ENCODE measurements around the gene FUS. TPM values are rescaled to one million over a fixed set of nuclear protein-coding genes. Genes with fewer than 3 reads are reported as not detected.
A peak's percentile ranks its signal among the peaks of the same experiment; 100 is the strongest.

Gene FUS
- total RNA-seq, 1 donor from 2014 or later = 752 TPM

DNA sequence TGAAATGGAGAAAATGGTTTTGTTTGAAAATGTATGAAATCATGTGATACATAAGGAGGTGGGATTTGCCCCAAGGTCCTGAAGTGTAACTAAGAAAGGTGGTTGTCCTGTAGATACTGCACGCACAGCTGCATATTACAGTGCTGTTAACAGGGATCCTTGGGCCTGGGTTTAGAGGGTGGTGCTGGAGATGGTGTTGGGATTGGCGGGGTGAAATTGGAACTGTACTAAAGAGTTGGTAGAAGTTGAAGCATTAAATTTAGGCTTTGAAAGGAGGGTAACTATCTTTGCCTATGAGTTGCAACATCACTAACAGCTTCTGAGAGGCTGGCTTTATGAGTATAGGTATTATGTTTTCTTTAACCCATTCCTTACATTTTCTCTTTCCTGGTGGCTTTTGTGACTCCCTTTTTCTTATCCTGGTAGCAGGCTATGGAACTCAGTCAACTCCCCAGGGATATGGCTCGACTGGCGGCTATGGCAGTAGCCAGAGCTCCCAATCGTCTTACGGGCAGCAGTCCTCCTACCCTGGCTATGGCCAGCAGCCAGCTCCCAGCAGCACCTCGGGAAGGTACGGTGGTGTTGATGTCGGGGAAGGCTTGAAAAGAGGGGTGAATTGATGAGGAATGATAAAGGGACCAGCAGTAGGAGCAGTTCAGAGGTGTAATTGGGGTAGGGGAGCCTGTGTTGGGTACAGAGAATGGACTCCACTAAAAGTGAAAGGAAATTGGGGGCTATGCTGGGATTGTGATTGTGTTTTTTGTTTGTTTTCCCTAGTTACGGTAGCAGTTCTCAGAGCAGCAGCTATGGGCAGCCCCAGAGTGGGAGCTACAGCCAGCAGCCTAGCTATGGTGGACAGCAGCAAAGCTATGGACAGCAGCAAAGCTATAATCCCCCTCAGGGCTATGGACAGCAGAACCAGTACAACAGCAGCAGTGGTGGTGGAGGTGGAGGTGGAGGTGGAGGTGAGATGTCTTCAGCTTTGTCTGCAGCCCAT is 3.8 kb downstream of the FUS start:
- peaks cover 81% of the 10 kb centered on the region for H3K36me3 Mint-ChIP-seq (ENCODE audit: low read depth)
- ChIA-PET CTCF (no interaction called here), POLR2A (interaction anchor here (0.6 to 2.9 kb wide), 7 partner anchors 9 to 259 kb away, joined by 3 to 13 read pairs (median 5); partner anchors contain the start of gene ZNF843)
- peaks cover 51% of the 10 kb centered on the region for H3K4me1 Mint-ChIP-seq
- intact Hi-C loops (cut with micrococcal nuclease) = no loop called here
- H3K9me3 Mint-ChIP-seq = no peaks in the 10 kb centered on the region
- H3K27me3 Mint-ChIP-seq = no peaks in the 10 kb centered on the region
- peak overlapping the region; percentile 17 for H3K4me3 Mint-ChIP-seq
- DNase-seq = no peak
- ATAC-seq (ENCODE audit: low read depth) = no peak
- peak overlapping the region; percentile 53 for H3K27ac Mint-ChIP-seq
- no peak for TF ChIP-seq CTCF (IDR thresholded peaks at IDR 0.05)

DNA sequence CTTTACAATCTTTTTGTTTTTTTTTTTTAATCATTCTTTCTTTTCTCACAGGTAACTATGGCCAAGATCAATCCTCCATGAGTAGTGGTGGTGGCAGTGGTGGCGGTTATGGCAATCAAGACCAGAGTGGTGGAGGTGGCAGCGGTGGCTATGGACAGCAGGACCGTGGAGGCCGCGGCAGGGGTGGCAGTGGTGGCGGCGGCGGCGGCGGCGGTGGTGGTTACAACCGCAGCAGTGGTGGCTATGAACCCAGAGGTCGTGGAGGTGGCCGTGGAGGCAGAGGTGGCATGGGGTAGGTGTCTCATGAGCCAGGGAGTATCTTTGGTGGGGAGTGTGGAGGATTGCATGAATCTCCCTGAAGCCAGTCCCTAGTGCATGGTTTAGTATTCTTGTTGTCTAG is 4.9 kb downstream of the FUS start:
- DNase-seq = no peak
- ATAC-seq (ENCODE audit: low read depth) = no peak
- Mint-ChIP-seq H3K4me1 (peaks cover 47% of the 10 kb centered on the region), H3K9me3 (no peaks in the 10 kb centered on the region), H3K4me3 (no peak overlapping the region), H3K36me3 (ENCODE audit: low read depth) (peaks cover 91% of the 10 kb centered on the region), H3K27me3 (no peaks in the 10 kb centered on the region), H3K27ac (peak overlapping the region; percentile 46)
- no peak for TF ChIP-seq CTCF (IDR thresholded peaks at IDR 0.05)
- intact Hi-C loops (cut with micrococcal nuclease) = no loop called here
- CTCF ChIA-PET = no interaction called here
- POLR2A ChIA-PET = interaction anchor here (0.6 to 2.9 kb wide), 3 partner anchors 8 to 60 kb away, joined by 3 to 13 read pairs (median 4); no protein-coding TSS in a partner anchor

GRCh38 chr16:31185339-31185738 is 5.4 kb downstream of the FUS start:
- no peaks in the 10 kb centered on the region for H3K27me3 Mint-ChIP-seq
- POLR2A ChIA-PET = interaction anchor here (0.8 kb wide), 1 partner anchor 13 kb away, joined by 3 read pairs; no protein-coding TSS in a partner anchor
- no peak for TF ChIP-seq CTCF (IDR thresholded peaks at IDR 0.05)
- H3K4me3 Mint-ChIP-seq = no peak overlapping the region
- H3K27ac Mint-ChIP-seq = peak overlapping the region; percentile 33
- no peaks in the 10 kb centered on the region for H3K9me3 Mint-ChIP-seq
- ATAC-seq (ENCODE audit: low read depth) (no peak), DNase-seq (no peak)
- H3K36me3 Mint-ChIP-seq (ENCODE audit: low read depth) = peaks cover 93% of the 10 kb centered on the region
- peaks cover 51% of the 10 kb centered on the region for H3K4me1 Mint-ChIP-seq
- intact Hi-C loops (cut with micrococcal nuclease) = no loop called here
- CTCF ChIA-PET = no interaction called here

GRCh38 chr16:31186176-31186575 is 6.2 kb downstream of the FUS start:
- no peak overlapping the region for H3K4me3 Mint-ChIP-seq
- H3K9me3 Mint-ChIP-seq = no peaks in the 10 kb centered on the region
- no peaks in the 10 kb centered on the region for H3K27me3 Mint-ChIP-seq
- CTCF ChIA-PET = interaction anchor here (0.7 kb wide), 1 partner anchor 92 kb away, joined by 3 read pairs; no protein-coding TSS in a partner anchor
- ATAC-seq (ENCODE audit: low read depth) = no peak
- intact Hi-C loops (cut with micrococcal nuclease) = no loop called here
- TF ChIP-seq CTCF (IDR thresholded peaks at IDR 0.05) = no peak
- no peak for DNase-seq
- POLR2A ChIA-PET = interaction anchor here (0.6 to 0.8 kb wide), 3 partner anchors 12 to 36 kb away, joined by 3 to 4 read pairs (median 3); no protein-coding TSS in a partner anchor
- H3K27ac Mint-ChIP-seq = no peak overlapping the region
- H3K4me1 Mint-ChIP-seq = peaks cover 52% of the 10 kb centered on the region
- peaks cover 97% of the 10 kb centered on the region for H3K36me3 Mint-ChIP-seq (ENCODE audit: low read depth)
